ENCODE data around the gene EFHD1.

DNA sequence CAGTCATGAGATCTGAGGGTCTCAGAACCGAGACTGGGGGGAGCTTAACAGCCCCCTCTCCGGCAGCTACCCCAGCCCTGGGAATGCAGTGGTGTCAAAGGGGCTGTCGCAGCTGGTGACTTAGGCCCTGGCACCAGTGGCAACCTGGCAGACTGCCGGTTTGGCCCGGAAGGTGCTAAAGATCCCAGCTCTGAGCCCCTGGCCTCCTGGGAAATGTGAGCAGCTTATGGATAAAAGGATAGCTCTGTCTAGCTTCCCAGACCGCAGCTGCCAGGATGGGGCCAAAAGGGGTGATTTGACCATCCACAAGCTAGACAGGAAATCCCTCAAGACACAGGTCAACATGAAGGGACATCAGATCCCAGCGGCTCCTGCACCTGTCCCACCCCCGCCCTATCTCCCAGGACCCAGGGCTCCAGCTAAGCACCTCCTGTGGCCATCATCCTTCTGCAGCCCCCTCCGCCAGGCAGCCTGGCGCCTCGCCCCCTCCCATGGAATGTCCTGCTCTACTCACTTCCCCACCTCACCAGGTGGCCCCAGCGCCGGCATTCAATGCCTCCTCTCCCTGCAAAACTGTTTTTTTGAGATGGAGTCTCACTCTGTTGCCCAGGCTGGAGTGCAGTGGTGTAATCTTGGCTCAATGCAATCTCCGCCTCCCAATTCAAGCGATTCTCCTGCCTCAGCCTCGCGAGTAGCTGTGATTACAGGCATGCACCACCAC is 33.2 kb upstream of the EFHD1 start:
- TF ChIP-seq CTCF (IDR thresholded peaks at IDR 0.05; ENCODE audit: low read length) (no peak), EZH2 (optimal IDR thresholded peaks at IDR 0.05; ENCODE audit: low read depth, low read length) (no peak), EZH2phosphoT487 (IDR thresholded peaks at IDR 0.05; ENCODE audit: low read length) (no peak)

All from MM.1S (cell line).